ENCODE measurements around the gene JAK1.

DNA sequence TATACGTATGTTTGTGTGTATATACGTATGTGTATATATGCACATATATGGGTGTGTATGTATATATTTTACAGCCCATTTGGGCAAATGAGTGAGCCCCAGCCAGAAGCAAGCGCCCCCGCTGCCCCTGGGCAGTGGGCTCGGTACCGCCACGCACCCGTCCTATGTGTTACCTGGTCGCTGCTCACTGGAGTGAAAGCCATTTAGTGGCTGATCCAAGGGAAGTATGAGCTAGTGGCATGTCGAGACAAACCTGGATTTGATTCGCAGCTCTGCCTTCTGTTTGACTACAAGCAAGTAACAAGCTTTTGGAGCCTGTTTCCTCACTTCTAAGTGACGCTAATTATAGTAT lies 35.8 kb upstream of the JAK1 start:
- TF ChIP-seq, protein P1, sequence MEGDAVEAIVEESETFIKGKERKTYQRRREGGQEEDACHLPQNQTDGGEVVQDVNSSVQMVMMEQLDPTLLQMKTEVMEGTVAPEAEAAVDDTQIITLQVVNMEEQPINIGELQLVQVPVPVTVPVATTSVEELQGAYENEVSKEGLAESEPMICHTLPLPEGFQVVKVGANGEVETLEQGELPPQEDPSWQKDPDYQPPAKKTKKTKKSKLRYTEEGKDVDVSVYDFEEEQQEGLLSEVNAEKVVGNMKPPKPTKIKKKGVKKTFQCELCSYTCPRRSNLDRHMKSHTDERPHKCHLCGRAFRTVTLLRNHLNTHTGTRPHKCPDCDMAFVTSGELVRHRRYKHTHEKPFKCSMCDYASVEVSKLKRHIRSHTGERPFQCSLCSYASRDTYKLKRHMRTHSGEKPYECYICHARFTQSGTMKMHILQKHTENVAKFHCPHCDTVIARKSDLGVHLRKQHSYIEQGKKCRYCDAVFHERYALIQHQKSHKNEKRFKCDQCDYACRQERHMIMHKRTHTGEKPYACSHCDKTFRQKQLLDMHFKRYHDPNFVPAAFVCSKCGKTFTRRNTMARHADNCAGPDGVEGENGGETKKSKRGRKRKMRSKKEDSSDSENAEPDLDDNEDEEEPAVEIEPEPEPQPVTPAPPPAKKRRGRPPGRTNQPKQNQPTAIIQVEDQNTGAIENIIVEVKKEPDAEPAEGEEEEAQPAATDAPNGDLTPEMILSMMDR (IDR thresholded peaks at IDR 0.05; ENCODE audit: insufficient read depth, low read depth, low read length): no peak
- no peak for TF ChIP-seq EZH2 (IDR thresholded peaks at IDR 0.05; ENCODE audit: insufficient read depth, low read length)
